ENCODE data around the gene ITGAE.

ITGAE gene

GRCh38 chr17:3815925-3816324, 14.9 kb upstream of the ITGAE start:
- no peak for DNase-seq

- DNase-seq = no peak
Measured at GRCh38 chr17:3815122-3815521, 14.1 kb upstream of the ITGAE start.

DNA sequence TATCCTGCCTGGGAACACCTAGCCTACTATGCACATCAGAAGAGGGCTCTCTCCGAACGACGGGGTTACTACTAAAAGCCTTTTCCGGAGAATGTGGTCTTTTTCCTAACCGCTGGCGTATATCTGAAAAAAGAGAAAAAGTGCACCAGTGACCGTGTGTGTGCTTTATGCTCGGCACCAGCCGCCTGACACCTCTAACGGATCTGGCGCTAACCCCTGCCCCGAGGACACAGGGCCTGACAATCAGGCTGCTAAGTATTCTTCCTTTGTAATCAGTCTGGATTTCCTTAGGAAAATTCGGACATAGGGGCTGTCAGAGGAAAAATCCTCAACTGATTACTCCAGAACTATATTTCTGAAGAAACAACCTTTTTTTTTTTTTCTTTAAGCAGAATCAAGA, 13.4 kb upstream of the ITGAE start:
- DNase-seq = no peak

- DNase-seq = no peak
Measured at GRCh38 chr17:3813171-3813570, 12.2 kb upstream of the ITGAE start.

- no peak for DNase-seq
Measured at GRCh38 chr17:3812771-3813170, 11.8 kb upstream of the ITGAE start.

GRCh38 chr17:3812284-3812683, 11.3 kb upstream of the ITGAE start:
- no peak for DNase-seq

- no peak for DNase-seq
Measured at GRCh38 chr17:3810019-3810418, 9.0 kb upstream of the ITGAE start.

DNA sequence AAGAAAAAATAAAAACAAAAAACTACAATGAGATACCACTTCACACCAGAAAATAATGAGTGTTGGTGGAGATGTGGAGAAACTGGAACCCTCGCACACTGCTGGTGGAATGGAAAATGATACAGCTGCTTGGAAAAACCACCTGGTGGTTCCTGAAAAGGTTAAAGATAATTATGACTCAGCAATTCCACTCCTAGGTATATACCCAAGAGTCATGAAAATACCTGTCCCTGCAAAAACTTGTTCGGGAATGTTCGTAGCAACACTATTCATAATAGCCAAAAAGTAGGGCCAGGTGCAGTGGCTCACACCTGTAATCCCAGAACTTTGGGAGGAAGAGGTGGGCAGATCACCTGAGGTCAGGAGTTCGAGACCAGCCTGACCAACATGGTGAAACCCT, 8.1 kb upstream of the ITGAE start:
- DNase-seq = no peak

DNA sequence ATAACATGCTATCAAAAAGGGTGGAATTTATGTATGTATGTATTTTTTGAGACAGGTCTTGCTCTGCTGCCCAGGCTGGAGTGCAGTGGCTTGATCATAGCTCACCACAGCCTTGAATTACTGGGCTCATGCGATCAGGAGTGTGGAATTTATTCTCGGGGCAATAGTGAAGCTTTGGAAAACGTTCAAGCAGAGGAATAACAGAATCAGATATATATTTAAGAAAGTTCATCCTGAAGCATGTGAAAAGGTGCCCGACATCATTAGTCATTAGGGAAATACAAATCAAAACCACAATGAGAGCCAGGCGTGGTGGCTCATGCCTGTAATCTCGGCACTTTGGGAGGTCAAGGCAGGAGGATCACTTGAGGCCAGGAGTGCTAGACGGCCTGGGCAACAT, 7.7 kb upstream of the ITGAE start:
- DNase-seq = no peak

GRCh38 chr17:3805581-3805980, 4.6 kb upstream of the ITGAE start:
- no peak for DNase-seq

GRCh38 chr17:3804503-3804931, 3.5 kb upstream of the ITGAE start:
- no peak for DNase-seq

GRCh38 chr17:3803308-3803640, 2.3 kb upstream of the ITGAE start:
- DNase-seq = no peak

GRCh38 chr17:3802461-3803307, 1.7 kb upstream of the ITGAE start:
- DNase-seq = no peak

DNA sequence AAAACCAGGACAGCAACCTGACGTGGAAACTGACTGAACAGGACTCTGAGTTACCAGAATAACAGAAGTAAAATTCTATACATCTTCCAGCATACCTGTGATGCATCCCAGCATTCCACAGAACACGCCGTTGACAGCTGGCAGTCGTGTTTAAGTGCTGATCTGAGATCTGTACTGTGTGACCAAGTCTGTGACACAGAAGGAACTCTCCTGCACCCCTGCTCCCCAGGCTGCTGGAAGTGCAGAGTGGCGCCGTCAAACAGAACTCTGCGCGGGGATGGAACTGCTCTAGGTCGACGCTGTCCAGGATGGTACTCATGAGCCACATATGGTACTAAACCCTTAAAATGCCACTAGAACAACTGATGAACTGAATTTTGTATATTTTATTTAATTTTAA, 804 bp upstream of the ITGAE start:
- DNase-seq = no peak

DNA sequence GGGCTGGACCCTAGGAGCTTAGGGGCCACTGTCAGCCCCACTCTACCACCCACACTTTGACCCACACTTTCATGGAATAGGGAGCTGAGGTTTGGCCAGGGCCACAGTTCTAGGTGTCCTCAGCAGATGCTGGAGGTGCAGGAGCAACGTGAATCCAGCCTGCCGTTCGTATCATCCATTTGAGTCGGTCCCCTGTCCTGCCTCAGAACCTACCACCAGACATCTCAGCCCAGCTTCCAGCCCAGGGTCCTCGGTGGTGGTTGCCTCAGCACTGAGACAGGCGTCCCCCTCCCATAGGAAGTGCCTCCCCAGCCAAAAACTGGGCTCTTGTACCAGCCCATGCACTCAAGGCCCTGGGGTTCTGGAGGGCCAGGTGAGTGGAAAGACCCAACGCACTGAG, 359 bp upstream of the ITGAE start:
- DNase-seq = no peak

- DNase-seq = no peak
Measured at GRCh38 chr17:3799181-3799945, 1.6 kb downstream of the ITGAE start.

GRCh38 chr17:3798273-3799180, 2.5 kb downstream of the ITGAE start:
- no peak for DNase-seq

- no peak for DNase-seq
Measured at GRCh38 chr17:3796822-3797170, 4.2 kb downstream of the ITGAE start.

DNA sequence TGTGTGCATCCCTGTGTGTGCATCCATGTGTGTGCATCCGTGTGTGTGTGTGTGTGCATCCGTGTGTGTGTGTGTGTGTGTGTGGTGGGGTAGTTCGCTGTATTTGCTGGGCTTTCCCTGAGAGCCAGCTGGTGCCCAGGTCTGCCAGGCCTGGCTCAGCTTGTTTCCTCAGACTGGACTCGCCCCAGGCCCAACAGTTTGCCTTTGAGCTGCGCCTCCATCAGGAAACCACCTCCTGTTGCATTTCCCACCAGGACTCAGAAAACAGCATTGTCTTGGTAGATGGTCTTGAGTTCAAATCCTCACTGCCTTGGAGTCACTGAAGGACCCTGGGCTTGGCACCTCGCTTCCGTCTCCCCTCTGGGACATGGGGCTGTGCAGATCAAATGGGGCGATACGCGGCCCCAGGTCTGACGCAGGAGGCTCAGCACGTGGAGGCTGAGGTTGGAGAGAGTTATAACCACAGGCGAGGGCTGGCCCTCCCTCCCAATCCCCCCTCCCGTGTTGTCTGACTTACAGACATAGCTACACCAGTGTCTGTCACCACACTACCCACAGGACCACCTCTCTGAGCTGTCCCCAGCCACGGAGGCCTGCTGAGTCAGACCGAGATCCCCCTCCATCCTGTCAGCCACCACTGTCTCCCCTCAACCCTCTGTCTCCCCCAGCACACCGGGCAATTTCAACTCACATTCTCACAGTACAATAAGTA, 4.7 kb downstream of the ITGAE start:
- no peak for DNase-seq

GRCh38 chr17:3795390-3796102, 5.4 kb downstream of the ITGAE start:
- DNase-seq = no peak

- DNase-seq = no peak
Measured at GRCh38 chr17:3794557-3795389, 6.2 kb downstream of the ITGAE start.

Measured in midbrain (tissue), 1 donor.